HepG2 (cell line): ENCODE measurements around the gene NEUROD4. TPM values are rescaled to one million over a fixed set of nuclear protein-coding genes. Genes with fewer than 3 reads are reported as not detected.

Experiments used
- ATAC-seq: fragments of 200-7000 bp; cut with Tn5 transposase; 3 replicates; pipeline ENCODE4 v1.9.1; 2020; ENCODE audit warnings: mild to moderate bottlenecking, moderate library complexity
- BruUV-seq: library from RNA; stranded (reverse); fragments of 400-500 nt; replicated peaks from 2 replicates; lab custom pipeline; 2021; lab: Mats Ljungman, UMichigan
- CTCF ChIA-PET: fragments of 300-600 bp; formaldehyde crosslinking; extraction: SDS; loops from one replicate; lab custom pipeline; 2021; ENCODE audit warnings: low total read pairs, inconsistent platforms, low intra/inter-chr PET ratio; lab: Yijun Ruan, JAX
- POLR2A ChIA-PET: fragments of 350-600 bp; sonication (Branson Sonifier 250); formaldehyde crosslinking; loops from one replicate; lab custom pipeline; 2020; ENCODE audit warnings: antibody characterized with exemption, inconsistent platforms; lab: Yijun Ruan, JAX
- DNase-seq: peaks from one replicate; pipeline ENCODE4 v3.0.0-alpha.2; 2015; ENCODE audit warnings: low spot score
- FAIRE-seq: peaks from 3 replicates; lab custom pipeline; 2011; peaks lifted over from hg19 to GRCh38; lab: Jason Lieb, UNC
- H2AFZ ChIP-seq: one replicate; pipeline ENCODE4 v1.6.1; 2011; ENCODE audit warnings: low read length, inconsistent platforms
- H3K27ac ChIP-seq: fragments of 300-600 bp; 3 replicates; pipeline ENCODE4 v1.8.0; 2011; ENCODE audit warnings: mixed run types, mild to moderate bottlenecking, mixed read lengths, low read length, inconsistent platforms; ENCODE audit not compliant: insufficient read depth; ENCODE audit errors: extremely low read length
- H3K27me3 ChIP-seq, 2 experiments: fragments of 200-600 bp in 1 of 2; 2 replicates in 1 of 2; 3 replicates in 1 of 2; pipeline versions ENCODE4 v1.6.0 to v1.8.0; 2011; ENCODE audit warnings: low read length in 2 of 2, mild to moderate bottlenecking in 2 of 2, moderate library complexity in 2 of 2, inconsistent platforms in 1 of 2; ENCODE audit not compliant: insufficient read depth in 2 of 2, control insufficient read depth in 1 of 2
- H3K36me3 ChIP-seq, 2 experiments: fragments of 200-600 bp in 1 of 2; replicated peaks in 1 of 2; 2 replicates in 1 of 2; 3 replicates in 1 of 2; pipeline versions ENCODE4 v1.5.1 to v1.8.0; 2011; ENCODE audit warnings: low read length in 2 of 2, inconsistent platforms in 1 of 2; ENCODE audit not compliant: insufficient read depth in 2 of 2, control insufficient read depth in 1 of 2
- H3K4me1 ChIP-seq: 2 replicates; pipeline ENCODE4 v1.5.1; 2012; ENCODE audit warnings: low read length, inconsistent platforms; ENCODE audit not compliant: insufficient read depth
- H3K4me2 ChIP-seq: 2 replicates; pipeline ENCODE4 v1.6.0; 2011; ENCODE audit warnings: low read depth, low read length, inconsistent platforms
- H3K4me3 ChIP-seq, 3 experiments: fragments of 200-600 bp in 1 of 3; sonication (generic), shearing (Covaris generic) in 1 of 3; replicated peaks in 1 of 3; 2 replicates each; pipeline ENCODE4 v1.5.1; 2011 to 2016; ENCODE audit warnings: low read length in 3 of 3, inconsistent platforms in 2 of 3, low read depth in 2 of 3, mild to moderate bottlenecking in 2 of 3, control low read depth in 1 of 3, mixed read lengths in 1 of 3; ENCODE audit not compliant: insufficient read depth in 1 of 3
- H3K79me2 ChIP-seq: one replicate; pipeline ENCODE4 v1.6.1; 2011; ENCODE audit warnings: low read length, inconsistent platforms; ENCODE audit not compliant: insufficient read depth
- H3K9ac ChIP-seq: 2 replicates; pipeline ENCODE4 v1.6.0; 2011; ENCODE audit warnings: mild to moderate bottlenecking, low read depth, low read length, inconsistent platforms; ENCODE audit not compliant: insufficient read depth
- H3K9me3 ChIP-seq: 2 replicates; pipeline ENCODE4 v1.5.1; 2012; ENCODE audit warnings: mild to moderate bottlenecking, low read length
- H4K20me1 ChIP-seq: 2 replicates; pipeline ENCODE4 v1.6.0; 2011; ENCODE audit warnings: inconsistent platforms, mild to moderate bottlenecking, low read length, moderate library complexity; ENCODE audit not compliant: insufficient read depth
- CHD4 ChIP-seq: fragments of 200-600 bp; sonication (generic); IDR thresholded peaks from 2 replicates; pipeline ENCODE4 v1.7.0; 2017; ENCODE audit warnings: mild to moderate bottlenecking, low read length, borderline replicate concordance
- FOXP1 ChIP-seq, 2 experiments: fragments of 450-650 bp in 1 of 2; IDR thresholded peaks; 2 replicates each; pipeline ENCODE4 v1.6.1; 2017 to 2018; ENCODE audit warnings: antibody characterized with exemption in 1 of 2
- REXO4 ChIP-seq: sonication (generic); formaldehyde crosslinking; IDR thresholded peaks from 2 replicates; pipeline ENCODE4 v1.8.0; 2022; ENCODE audit warnings: missing genetic modification reagents, mild to moderate bottlenecking, borderline replicate concordance
- SNAPC2 ChIP-seq: sonication (generic); formaldehyde crosslinking; IDR thresholded peaks from 2 replicates; pipeline ENCODE4 v1.8.1; 2022; ENCODE audit warnings: mild to moderate bottlenecking, missing genetic modification reagents
- SRSF1 ChIP-seq: fragments of 200-400 bp; formaldehyde crosslinking; optimal IDR thresholded peaks from 2 replicates; pipeline ENCODE3; 2017; ENCODE audit warnings: mild to moderate bottlenecking, low read depth, low read length, moderate library complexity
- XRCC5 ChIP-seq: fragments of 200-400 bp; formaldehyde crosslinking; optimal IDR thresholded peaks from 2 replicates; pipeline ENCODE3; 2017; ENCODE audit warnings: mild to moderate bottlenecking, low read length
- YY1 ChIP-seq: IDR thresholded peaks from 2 replicates; pipeline ENCODE4 v1.6.1; 2011; ENCODE audit warnings: low read length, low read depth, moderate library complexity, mild to moderate bottlenecking; ENCODE audit not compliant: insufficient read depth, insufficient replicate concordance
- ZFP37 ChIP-seq: sonication (generic); formaldehyde crosslinking; IDR thresholded peaks from 2 replicates; pipeline ENCODE4 v1.4.0; 2020; ENCODE audit warnings: missing genetic modification reagents, borderline replicate concordance
- ZFP90 ChIP-seq: sonication (generic); formaldehyde crosslinking; IDR thresholded peaks from 2 replicates; pipeline ENCODE4 v1.8.0; 2022; ENCODE audit warnings: missing genetic modification reagents, mild to moderate bottlenecking, inconsistent platforms, borderline replicate concordance
- ZNF367 ChIP-seq: sonication (generic); formaldehyde crosslinking; IDR thresholded peaks from 2 replicates; pipeline ENCODE4 v1.4.0; 2020; ENCODE audit warnings: missing genetic modification reagents, borderline replicate concordance
- WGBS: methylation state at CpG from one replicate; pipeline ENCODE4 v1.1.6; 2017; ENCODE audit warnings: low lambda C conversion rate; 5-methylcytosine and 5-hydroxymethylcytosine counted together
- in situ Hi-C: cut with HindIII; loops from 2 replicates; pipeline ENCODE4 v1.10.0; 2017; ENCODE audit warnings: low pct_unique_long_range_greater_than_20kb; ENCODE audit not compliant: extremely low pct_ligation_motif_present
- intact Hi-C: fragments of 100-400 bp; cut with micrococcal nuclease; formaldehyde crosslinking; loops from one replicate; pipeline ENCODE4 v1.10.0; 2022; ENCODE audit not compliant: unreplicated experiment
- polyA plus RNA-seq, 8 experiments: library from polyadenylated mRNA; depleted of rRNA in 3 of 8; stranded (reverse) in 7 of 8; unstranded in 1 of 8; fragments of >200 nt; fragmentation: Illumina TruSeq in 4 of 8; extraction: Trizol in 4 of 8; gene quantifications; 2 replicates each; pipeline versions ENCODE4 v1.2.1 to v1.2.3, GENCODE V29; 2011 to 2016; ENCODE audit warnings: low read depth in 4 of 8, missing spikeins in 1 of 8, mixed read lengths in 1 of 8; ENCODE audit not compliant: insufficient read depth in 1 of 8
- total RNA-seq, 5 experiments: library from RNA; depleted of rRNA; stranded (reverse); fragments of >200 nt; fragmentation: Illumina TruSeq; extraction: Trizol; gene quantifications; 2 replicates each; pipeline ENCODE4 v1.2.3, GENCODE V29; 2016; ENCODE audit warnings: low read depth in 1 of 5
- TF ChIP-seq, protein P1 (sequence below): sonication (generic); formaldehyde crosslinking; IDR thresholded peaks from 2 replicates; pipeline ENCODE4 v1.4.0; 2020; ENCODE audit warnings: missing genetic modification reagents, borderline replicate concordance
- TF ChIP-seq, protein P2 (sequence below): sonication (generic); formaldehyde crosslinking; IDR thresholded peaks from 2 replicates; pipeline ENCODE4; 2020; ENCODE audit warnings: missing genetic modification reagents, mild to moderate bottlenecking, borderline replicate concordance
- TF ChIP-seq, protein P3 (sequence below): sonication (generic); formaldehyde crosslinking; IDR thresholded peaks from 2 replicates; pipeline ENCODE4 v1.4.0; 2020; ENCODE audit warnings: mild to moderate bottlenecking, missing genetic modification reagents

The NEUROD4 gene
- total and polyA plus RNA-seq, 2 of the 13 experiments (the other 11 are each of a cell fraction or from before 2014, with no cell fraction given), result not detected

DNA sequence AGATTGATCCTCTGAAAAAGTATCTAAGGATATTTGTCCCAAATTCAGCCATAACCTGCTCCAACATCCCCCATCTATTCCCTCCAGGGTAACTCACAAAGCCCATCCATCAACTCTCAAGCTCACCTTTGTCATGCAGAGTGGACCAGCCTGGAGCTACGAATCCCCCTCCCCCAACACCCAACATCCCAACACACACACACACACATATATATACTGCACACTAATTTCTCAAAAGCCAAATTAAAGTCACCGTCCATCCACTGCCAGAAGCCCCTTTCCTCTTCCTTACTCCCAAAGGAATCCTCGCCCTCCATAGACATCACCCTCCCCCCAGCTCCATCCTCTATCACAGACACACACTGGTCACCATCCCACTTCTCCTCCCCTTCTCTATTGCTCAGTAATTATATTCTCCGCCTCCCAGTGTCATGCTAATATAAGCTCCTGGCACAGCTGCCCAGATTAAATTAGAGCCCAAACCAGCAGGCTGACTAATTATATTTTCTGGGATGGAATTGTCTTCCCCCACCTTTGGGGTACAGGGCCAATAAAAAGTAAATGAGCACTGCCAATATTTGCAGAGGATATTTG, 21.7 kb upstream of the NEUROD4 start (continued):
- TF ChIP-seq SRSF1, result no peak

DNA sequence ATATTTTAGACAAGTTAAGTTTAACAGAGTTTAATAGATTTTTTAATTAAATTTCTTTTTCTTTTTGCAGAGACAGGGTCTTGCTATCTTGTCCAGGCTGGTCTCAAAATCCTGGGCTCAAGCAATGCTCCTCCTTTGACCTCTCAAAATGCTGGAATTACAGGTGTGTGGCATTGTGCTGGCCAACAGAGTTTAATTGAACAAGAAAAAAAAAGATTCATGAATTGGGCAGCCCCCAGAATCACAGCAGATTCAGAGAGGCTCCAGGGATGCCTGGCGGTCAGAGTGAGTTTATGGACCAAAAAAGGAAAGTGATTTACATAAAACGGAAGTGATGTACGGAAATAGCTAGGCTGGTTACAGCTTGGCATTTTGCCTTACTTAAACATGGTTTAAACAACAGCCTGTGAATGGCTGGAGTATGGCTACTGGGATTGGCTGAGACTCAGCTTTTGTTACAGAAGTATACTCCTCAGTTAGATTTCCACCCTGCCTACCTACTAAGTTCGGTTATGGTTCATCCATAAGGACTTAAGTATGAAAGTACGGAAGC, 20.7 kb upstream of the NEUROD4 start:
- ATAC-seq, result no peak
- Histone ChIP-seq H3K9me3 (no peaks in the 10 kb centered on the region), H3K4me2 (no peak overlapping the region), H3K79me2 (no peaks in the 10 kb centered on the region), H3K36me3 (no peaks in the 10 kb centered on the region), H3K4me1 (no peaks in the 10 kb centered on the region), H3K27me3 (peaks cover 0 to 21% of the 10 kb centered on the region in 2 experiments; a peak in 3 of 5 replicates), H2AFZ (no peak overlapping the region), H3K4me3 (no peak overlapping the region), H3K27ac (no peak overlapping the region), H3K9ac (no peak overlapping the region), H4K20me1 (no peaks in the 10 kb centered on the region)
- BruUV-seq, result no TSS peak
- no peak for FAIRE-seq
- DNase-seq, result no peak
- 0% methylated on average over 5 of the region's 5 CpGs for WGBS
- intact Hi-C loops (no loop called here), in situ Hi-C loops (loop anchor here (10.0 kb wide), 1 partner anchor 146 kb away; no protein-coding TSS in a partner anchor)
- ChIA-PET POLR2A (no interaction called here), CTCF (no interaction called here)
- TF ChIP-seq CHD4 (no peak), XRCC5 (no peak), ZFP90 (CRISPR knock-in tag) (no peak), ZFP37 (CRISPR knock-in tag) (no peak), FOXP1 (IDR thresholded peaks at IDR 0.05) (no peak), FOXP1 (CRISPR knock-in tag; IDR thresholded peaks at IDR 0.05) (no peak), SNAPC2 (no peak), REXO4 (CRISPR knock-in tag) (no peak), ZNF367 (CRISPR knock-in tag) (no peak), YY1 (no peak)
- TF ChIP-seq, protein P1, sequence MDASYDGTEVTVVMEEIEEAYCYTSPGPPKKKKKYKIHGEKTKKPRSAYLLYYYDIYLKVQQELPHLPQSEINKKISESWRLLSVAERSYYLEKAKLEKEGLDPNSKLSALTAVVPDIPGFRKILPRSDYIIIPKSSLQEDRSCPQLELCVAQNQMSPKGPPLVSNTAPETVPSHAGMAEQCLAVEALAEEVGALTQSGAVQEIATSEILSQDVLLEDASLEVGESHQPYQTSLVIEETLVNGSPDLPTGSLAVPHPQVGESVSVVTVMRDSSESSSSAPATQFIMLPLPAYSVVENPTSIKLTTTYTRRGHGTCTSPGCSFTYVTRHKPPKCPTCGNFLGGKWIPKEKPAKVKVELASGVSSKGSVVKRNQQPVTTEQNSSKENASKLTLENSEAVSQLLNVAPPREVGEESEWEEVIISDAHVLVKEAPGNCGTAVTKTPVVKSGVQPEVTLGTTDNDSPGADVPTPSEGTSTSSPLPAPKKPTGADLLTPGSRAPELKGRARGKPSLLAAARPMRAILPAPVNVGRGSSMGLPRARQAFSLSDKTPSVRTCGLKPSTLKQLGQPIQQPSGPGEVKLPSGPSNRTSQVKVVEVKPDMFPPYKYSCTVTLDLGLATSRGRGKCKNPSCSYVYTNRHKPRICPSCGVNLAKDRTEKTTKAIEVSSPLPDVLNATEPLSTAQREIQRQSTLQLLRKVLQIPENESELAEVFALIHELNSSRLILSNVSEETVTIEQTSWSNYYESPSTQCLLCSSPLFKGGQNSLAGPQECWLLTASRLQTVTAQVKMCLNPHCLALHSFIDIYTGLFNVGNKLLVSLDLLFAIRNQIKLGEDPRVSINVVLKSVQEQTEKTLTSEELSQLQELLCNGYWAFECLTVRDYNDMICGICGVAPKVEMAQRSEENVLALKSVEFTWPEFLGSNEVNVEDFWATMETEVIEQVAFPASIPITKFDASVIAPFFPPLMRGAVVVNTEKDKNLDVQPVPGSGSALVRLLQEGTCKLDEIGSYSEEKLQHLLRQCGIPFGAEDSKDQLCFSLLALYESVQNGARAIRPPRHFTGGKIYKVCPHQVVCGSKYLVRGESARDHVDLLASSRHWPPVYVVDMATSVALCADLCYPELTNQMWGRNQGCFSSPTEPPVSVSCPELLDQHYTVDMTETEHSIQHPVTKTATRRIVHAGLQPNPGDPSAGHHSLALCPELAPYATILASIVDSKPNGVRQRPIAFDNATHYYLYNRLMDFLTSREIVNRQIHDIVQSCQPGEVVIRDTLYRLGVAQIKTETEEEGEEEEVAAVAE (CRISPR knock-in tag), result no peak
- TF ChIP-seq, protein P2, sequence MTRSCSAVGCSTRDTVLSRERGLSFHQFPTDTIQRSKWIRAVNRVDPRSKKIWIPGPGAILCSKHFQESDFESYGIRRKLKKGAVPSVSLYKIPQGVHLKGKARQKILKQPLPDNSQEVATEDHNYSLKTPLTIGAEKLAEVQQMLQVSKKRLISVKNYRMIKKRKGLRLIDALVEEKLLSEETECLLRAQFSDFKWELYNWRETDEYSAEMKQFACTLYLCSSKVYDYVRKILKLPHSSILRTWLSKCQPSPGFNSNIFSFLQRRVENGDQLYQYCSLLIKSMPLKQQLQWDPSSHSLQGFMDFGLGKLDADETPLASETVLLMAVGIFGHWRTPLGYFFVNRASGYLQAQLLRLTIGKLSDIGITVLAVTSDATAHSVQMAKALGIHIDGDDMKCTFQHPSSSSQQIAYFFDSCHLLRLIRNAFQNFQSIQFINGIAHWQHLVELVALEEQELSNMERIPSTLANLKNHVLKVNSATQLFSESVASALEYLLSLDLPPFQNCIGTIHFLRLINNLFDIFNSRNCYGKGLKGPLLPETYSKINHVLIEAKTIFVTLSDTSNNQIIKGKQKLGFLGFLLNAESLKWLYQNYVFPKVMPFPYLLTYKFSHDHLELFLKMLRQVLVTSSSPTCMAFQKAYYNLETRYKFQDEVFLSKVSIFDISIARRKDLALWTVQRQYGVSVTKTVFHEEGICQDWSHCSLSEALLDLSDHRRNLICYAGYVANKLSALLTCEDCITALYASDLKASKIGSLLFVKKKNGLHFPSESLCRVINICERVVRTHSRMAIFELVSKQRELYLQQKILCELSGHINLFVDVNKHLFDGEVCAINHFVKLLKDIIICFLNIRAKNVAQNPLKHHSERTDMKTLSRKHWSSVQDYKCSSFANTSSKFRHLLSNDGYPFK (CRISPR knock-in tag), result no peak
- TF ChIP-seq, protein P3, sequence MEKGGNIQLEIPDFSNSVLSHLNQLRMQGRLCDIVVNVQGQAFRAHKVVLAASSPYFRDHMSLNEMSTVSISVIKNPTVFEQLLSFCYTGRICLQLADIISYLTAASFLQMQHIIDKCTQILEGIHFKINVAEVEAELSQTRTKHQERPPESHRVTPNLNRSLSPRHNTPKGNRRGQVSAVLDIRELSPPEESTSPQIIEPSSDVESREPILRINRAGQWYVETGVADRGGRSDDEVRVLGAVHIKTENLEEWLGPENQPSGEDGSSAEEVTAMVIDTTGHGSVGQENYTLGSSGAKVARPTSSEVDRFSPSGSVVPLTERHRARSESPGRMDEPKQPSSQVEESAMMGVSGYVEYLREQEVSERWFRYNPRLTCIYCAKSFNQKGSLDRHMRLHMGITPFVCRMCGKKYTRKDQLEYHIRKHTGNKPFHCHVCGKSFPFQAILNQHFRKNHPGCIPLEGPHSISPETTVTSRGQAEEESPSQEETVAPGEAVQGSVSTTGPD (CRISPR knock-in tag), result no peak
